ENCODE data around the gene MAPRE2. TPM values are rescaled to one million over a fixed set of nuclear protein-coding genes. Genes with fewer than 3 reads are reported as not detected.

The MAPRE2 gene
- total and polyA plus RNA-seq, 8 donors, result 4.8 to 18.2 (median 10.6) TPM

DNA sequence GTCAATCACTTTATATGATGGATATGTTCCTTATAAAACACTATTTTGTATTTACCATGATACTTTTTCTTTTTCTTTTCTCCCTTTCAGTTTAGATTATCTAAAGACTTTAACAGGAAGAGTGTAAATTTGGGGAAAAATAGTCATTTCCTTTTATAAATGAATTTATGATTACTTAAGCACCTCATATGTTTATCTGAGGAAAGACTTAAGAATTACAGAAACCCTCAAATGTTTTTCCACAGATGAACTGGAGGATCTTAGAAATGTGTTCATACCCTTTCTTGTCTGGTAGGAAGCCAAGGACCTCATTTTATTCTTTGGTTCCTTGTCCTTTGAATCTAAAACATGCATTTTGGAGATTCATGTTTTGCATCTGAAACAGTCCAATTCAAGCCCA lies 36.7 kb downstream of the MAPRE2 start:
- Histone ChIP-seq H3K4me3 (no peak overlapping the region), H3K36me3 (no peaks in the 10 kb centered on the region), H3K9me3 (no peaks in the 10 kb centered on the region), H3K4me1 (peaks cover 4 to 11% (median 6%) of the 10 kb centered on the region in 3 donors), H3K27ac (no peak overlapping the region), H3K27me3 (no peaks in the 10 kb centered on the region)
- no peak for ATAC-seq
- TF ChIP-seq, protein P1, sequence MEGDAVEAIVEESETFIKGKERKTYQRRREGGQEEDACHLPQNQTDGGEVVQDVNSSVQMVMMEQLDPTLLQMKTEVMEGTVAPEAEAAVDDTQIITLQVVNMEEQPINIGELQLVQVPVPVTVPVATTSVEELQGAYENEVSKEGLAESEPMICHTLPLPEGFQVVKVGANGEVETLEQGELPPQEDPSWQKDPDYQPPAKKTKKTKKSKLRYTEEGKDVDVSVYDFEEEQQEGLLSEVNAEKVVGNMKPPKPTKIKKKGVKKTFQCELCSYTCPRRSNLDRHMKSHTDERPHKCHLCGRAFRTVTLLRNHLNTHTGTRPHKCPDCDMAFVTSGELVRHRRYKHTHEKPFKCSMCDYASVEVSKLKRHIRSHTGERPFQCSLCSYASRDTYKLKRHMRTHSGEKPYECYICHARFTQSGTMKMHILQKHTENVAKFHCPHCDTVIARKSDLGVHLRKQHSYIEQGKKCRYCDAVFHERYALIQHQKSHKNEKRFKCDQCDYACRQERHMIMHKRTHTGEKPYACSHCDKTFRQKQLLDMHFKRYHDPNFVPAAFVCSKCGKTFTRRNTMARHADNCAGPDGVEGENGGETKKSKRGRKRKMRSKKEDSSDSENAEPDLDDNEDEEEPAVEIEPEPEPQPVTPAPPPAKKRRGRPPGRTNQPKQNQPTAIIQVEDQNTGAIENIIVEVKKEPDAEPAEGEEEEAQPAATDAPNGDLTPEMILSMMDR (IDR thresholded peaks at IDR 0.05), result no peak
- intact Hi-C loops (cut with DNase I), result no loop called here
- DNase-seq, result no peak
- no peak for FAIRE-seq

DNA sequence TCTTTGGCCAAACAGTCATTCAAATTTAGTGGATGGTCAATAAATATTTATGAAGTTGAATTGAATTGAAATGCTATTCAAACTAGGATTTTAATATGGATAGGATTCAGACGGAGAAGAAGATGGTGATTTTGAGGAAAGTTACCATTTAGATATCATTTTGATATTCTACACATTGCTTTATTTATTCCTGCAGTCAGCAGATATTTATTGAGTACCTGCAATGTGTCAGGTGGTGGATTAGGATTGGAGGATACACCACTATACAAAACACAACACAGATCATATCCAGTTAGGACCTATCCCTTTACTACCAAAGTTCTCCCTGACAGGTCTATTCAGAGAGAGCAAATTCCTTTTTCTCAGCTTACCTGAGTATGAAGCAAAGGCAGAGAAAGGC lies 38.8 kb downstream of the MAPRE2 start:
- TF ChIP-seq, protein P1 (IDR thresholded peaks at IDR 0.05), result no peak
- intact Hi-C loops (cut with DNase I), result no loop called here
- DNase-seq, result no peak
- Histone ChIP-seq H3K36me3 (no peaks in the 10 kb centered on the region), H3K4me3 (no peak overlapping the region), H3K27me3 (no peaks in the 10 kb centered on the region), H3K27ac (no peak overlapping the region), H3K4me1 (peaks cover 0 to 4% (median 0%) of the 10 kb centered on the region in 3 donors), H3K9me3 (no peaks in the 10 kb centered on the region)
- no peak for FAIRE-seq
- WGBS, 2 donors, result 93 to 94% methylated on average over 1 of the region's 1 CpG
- ATAC-seq, result no peak

DNA sequence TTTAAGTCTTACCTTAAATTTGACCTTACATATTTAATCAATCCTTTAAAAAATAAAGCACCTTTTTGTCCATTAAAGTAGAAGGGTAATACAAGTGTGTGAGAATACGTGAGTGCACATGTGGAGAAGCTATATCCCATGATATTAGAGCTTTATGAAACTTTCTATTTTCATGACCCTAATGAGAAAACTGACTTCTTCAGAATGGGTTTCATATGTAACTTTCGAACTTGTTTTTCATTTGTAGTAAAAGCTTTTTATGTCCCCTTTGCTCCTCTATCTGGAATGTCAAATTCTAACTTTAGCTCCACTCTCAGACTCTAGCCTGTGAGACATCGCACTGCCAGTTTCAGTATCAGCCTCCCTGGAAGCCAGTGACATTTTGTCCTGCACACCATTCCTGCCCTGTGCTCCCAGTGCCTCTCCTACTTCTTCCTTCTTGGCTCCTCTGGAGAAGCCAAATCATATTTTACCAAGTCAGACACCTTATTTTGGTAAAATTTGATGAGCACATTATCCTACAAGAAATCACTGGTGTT lies 42.0 kb downstream of the MAPRE2 start:
- H3K27me3 ChIP-seq, result no peaks in the 10 kb centered on the region
- no peaks in the 10 kb centered on the region for H3K9me3 ChIP-seq
- ATAC-seq (no peak), DNase-seq (no peak), FAIRE-seq (no peak)
- H3K4me1 ChIP-seq, result peaks cover 0 to 7% (median 0%) of the 10 kb centered on the region in 3 donors
- H3K36me3 ChIP-seq, result no peaks in the 10 kb centered on the region
- intact Hi-C loops (cut with DNase I), result no loop called here
- H3K27ac ChIP-seq, result no peak overlapping the region
- TF ChIP-seq, protein P1 (IDR thresholded peaks at IDR 0.05), result no peak
- WGBS, 2 donors, result 96 to 98% methylated on average over 3 of the region's 3 CpGs
- H3K4me3 ChIP-seq, result no peak overlapping the region

DNA sequence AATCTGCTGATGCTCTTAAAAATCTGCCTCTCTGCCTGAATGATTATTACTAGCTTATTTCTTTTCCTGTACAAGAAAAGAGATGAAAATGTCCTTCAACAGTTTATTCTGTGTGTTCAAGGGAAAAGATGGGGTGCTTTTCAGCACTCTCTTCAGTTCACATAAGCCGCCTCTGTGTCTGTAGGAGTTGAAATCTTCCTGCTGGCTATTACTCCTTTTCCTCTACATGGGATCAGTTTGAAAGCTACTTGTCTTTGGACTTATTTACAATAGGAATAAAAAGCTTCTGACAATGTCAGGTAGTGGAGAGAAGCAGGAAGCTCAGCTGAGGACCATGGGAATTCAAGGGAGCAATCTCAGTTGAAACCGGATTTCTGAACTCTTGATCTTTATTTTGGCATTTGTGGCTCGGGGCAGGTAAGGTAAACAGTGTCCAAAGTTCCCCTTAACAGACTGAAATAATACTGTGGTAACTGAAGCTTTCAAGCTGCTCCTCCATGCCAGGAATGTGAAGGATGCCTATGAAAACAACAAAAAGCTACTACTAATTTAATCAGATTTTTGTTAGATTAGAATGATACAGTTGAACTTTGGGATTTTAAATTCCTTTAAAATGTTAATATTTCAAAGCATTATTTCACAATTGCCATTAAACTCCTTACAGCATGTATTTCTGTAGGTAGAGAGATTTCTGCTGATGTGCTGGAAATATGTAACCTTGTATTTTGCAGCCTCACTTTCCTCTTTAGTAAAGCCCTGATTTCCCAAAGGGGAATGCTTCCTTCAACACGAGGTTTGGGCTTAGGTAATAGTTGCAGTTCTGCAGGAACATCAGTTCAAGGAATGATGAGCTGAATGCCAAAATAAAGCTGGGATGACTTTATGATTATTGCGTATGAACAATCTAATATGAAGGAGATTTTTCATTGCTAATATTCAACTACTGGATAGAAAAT lies 43.6 kb downstream of the MAPRE2 start:
- H3K27me3 ChIP-seq, result no peaks in the 10 kb centered on the region
- peak in 2 of 4 donors; percentile 37 to 48 for ATAC-seq
- H3K36me3 ChIP-seq, result no peaks in the 10 kb centered on the region
- H3K4me1 ChIP-seq, result peaks cover 0 to 4% (median 0%) of the 10 kb centered on the region in 3 donors
- WGBS, 2 donors, result 51 to 52% methylated on average over 5 of the region's 5 CpGs
- no peaks in the 10 kb centered on the region for H3K9me3 ChIP-seq
- no peak overlapping the region for H3K4me3 ChIP-seq
- no peak for DNase-seq
- no peak for FAIRE-seq
- no peak overlapping the region for H3K27ac ChIP-seq
- intact Hi-C loops (cut with DNase I), result no loop called here
- TF ChIP-seq, protein P1 (IDR thresholded peaks at IDR 0.05), result no peak
